ENCODE data around the gene IGLL1. TPM values are rescaled to one million over a fixed set of nuclear protein-coding genes. Genes with fewer than 3 reads are reported as not detected.
A peak's percentile ranks its signal among the peaks of the same experiment; 100 is the strongest.
"Not testable (repeated sequence)": the region's sequence is repeated elsewhere in the genome, so short reads cannot be mapped to it uniquely, and the experiment has no call there.

IGLL1 gene
- total RNA-seq, 1 experiment from 2014 or later, result not detected

DNA sequence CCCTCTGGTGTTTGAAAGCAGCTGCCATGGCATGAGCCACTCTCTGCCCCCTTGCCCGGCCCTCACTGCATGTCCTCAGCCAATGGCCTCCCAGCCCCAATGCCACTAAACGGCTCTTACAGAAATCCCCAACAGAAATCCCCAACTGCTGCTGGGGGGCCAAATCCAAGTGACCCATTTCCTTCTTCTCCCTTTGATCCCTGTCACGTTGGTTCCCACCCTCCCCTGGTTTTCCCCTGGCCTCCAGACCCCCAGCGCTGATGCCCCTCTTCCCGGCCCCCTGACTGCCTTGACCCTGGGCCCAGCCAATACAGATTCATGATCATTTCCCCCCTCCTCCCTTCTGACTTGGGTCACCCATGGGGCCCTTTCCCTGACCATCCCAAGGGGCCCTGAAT lies 30.9 kb downstream of the IGLL1 start:
- Histone ChIP-seq H3K4me3 (ENCODE audit: low read depth, low read length) (no peak overlapping the region), H3K4me1 (no peaks in the 10 kb centered on the region), H3K27me3 (replicated peaks; ENCODE audit: control insufficient read depth, insufficient read depth, low read length) (no peaks in the 10 kb centered on the region), H3K36me3 (ENCODE audit: control insufficient read depth, insufficient read depth, low read length) (no peaks in the 10 kb centered on the region), H3K9me3 (peaks cover 9% of the 10 kb centered on the region)
- BruUV-seq (replicated peaks), result no TSS peak
- no peak for DNase-seq
- Mint-ChIP-seq H3K27ac (ENCODE audit: unreplicated experiment) (no peak overlapping the region), H3K9me3 (ENCODE audit: unreplicated experiment) (no peaks in the 10 kb centered on the region), H3K4me3 (ENCODE audit: unreplicated experiment) (no peak overlapping the region), H3K4me1 (ENCODE audit: low read depth, unreplicated experiment) (no peaks in the 10 kb centered on the region), H3K36me3 (ENCODE audit: insufficient read depth, unreplicated experiment) (no peaks in the 10 kb centered on the region), H3K27me3 (ENCODE audit: insufficient read depth, unreplicated experiment) (no peaks in the 10 kb centered on the region)
- CTCF ChIA-PET, result no interaction called here
- intact Hi-C loops (cut with micrococcal nuclease; ENCODE audit: unreplicated experiment), result no loop called here
- TF ChIP-seq CTCF (IDR thresholded peaks at IDR 0.05; ENCODE audit: insufficient read depth in 1 of 2, low read depth in 1 of 2, low read length in 1 of 2, severe bottlenecking in 1 of 2, unreplicated experiment in 1 of 2), result no peak
- POLR2A ChIA-PET, result no interaction called here

DNA sequence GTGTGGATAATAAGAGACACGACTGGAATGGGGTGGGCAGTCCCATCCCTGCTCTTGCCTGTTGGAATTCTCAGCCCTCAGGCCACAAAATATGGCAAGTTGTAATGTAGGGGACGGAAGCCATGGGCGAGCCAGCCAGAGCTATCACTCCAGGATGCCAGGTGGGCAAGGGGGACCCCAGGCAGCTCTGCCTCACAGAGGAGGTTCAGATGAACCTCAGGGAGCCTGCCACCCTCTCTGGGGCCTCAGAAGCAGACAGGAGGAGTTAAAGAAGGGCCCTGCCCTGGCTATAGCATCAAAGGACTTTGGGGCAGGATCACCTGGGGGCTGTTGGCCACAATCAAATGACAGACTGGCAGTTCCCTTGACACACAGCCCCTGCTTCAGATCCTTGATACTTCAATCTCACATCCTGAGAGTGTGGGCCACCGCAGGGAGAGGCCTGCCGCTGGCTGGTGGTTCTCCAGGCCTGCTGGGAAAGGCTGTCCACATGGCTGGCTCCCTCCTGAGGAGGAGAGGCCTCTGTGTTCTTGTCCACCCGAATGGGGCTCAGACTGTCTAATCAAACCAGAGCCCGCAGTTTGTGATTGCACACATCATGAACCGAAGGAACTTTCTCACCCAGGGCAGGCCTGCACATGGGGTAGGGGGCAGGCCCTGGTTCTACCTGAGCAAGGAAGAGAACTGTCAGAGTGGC lies 31.4 kb downstream of the IGLL1 start:
- intact Hi-C loops (cut with micrococcal nuclease; ENCODE audit: unreplicated experiment), result no loop called here

DNA sequence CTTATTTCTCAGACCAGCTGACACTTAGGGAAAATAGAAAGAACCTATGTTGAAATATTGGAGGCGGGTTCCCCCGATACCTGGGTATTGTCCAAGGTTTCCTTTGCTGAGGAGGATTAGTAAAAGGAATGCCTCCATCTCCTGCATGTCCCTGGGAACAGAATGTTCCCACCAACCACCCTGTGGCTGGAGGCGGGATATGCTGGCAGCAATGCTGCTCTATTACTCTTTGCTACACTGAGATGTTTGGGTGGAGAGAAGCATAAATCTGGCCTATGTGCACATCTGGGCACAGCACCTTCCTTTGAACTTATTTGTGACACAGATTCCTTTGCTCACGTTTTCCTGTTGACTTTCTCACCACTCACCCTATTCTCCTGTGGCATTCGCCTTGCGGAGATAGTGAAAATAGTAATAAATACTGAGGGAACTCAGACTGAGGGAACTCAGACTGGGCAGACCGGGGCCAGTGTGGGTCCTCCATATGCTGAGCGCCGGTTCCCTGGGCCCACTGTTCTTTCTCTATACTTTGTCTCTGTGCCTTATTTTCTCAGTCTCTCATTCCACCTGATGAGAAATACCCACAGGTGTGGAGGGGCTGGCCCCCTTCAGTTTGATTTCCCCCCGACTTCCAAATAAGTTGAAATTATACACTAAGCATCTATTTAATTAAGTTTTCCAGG lies 32.1 kb downstream of the IGLL1 start:
- no peak overlapping the region for H3K27ac Mint-ChIP-seq (ENCODE audit: unreplicated experiment)
- H3K4me3 Mint-ChIP-seq (ENCODE audit: unreplicated experiment), result no peak overlapping the region

More for the DNA sequence above, 31.4 kb downstream of the IGLL1 start:
- H3K36me3 Mint-ChIP-seq (ENCODE audit: insufficient read depth, unreplicated experiment), result no peaks in the 10 kb centered on the region
- no peak overlapping the region for H3K27ac Mint-ChIP-seq (ENCODE audit: unreplicated experiment)
- ChIA-PET POLR2A (no interaction called here), CTCF (no interaction called here)
- no TSS peak for BruUV-seq (replicated peaks)
- Histone ChIP-seq H3K9me3 (peaks cover 9% of the 10 kb centered on the region), H3K4me1 (no peaks in the 10 kb centered on the region), H3K36me3 (ENCODE audit: control insufficient read depth, insufficient read depth, low read length) (no peaks in the 10 kb centered on the region), H3K4me3 (ENCODE audit: low read depth, low read length) (no peak overlapping the region), H3K27me3 (replicated peaks; ENCODE audit: control insufficient read depth, insufficient read depth, low read length) (no peaks in the 10 kb centered on the region)
- H3K4me3 Mint-ChIP-seq (ENCODE audit: unreplicated experiment), result no peak overlapping the region
- peak in 1 of 2 experiments; percentile 29 for DNase-seq
- H3K9me3 Mint-ChIP-seq (ENCODE audit: unreplicated experiment), result no peaks in the 10 kb centered on the region
- no peak for TF ChIP-seq CTCF (IDR thresholded peaks at IDR 0.05; ENCODE audit: insufficient read depth in 1 of 2, low read depth in 1 of 2, low read length in 1 of 2, severe bottlenecking in 1 of 2, unreplicated experiment in 1 of 2)
- no peaks in the 10 kb centered on the region for H3K27me3 Mint-ChIP-seq (ENCODE audit: insufficient read depth, unreplicated experiment)
- no peaks in the 10 kb centered on the region for H3K4me1 Mint-ChIP-seq (ENCODE audit: low read depth, unreplicated experiment)

DNA sequence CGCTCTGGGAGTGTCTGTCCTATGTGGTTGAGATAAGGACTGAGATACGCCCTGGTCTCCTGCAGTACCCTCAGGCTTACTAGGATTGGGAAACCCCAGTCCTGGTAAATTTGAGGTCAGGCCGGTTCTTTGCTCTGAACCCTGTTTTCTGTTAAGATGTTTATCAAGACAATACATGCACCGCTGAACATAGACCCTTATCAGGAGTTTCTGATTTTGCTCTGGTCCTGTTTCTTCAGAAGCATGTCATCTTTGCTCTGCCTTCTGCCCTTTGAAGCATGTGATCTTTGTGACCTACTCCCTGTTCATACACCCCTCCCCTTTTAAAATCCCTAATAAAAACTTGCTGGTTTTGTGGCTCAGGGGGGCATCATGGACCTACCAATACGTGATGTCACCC lies 32.7 kb downstream of the IGLL1 start:
- BruUV-seq (replicated peaks); H3K4me1 ChIP-seq; H3K4me1 Mint-ChIP-seq (ENCODE audit: low read depth, unreplicated experiment); H3K9me3 ChIP-seq; POLR2A ChIA-PET; H3K4me3 ChIP-seq (ENCODE audit: low read depth, low read length); H3K27me3 Mint-ChIP-seq (ENCODE audit: insufficient read depth, unreplicated experiment); H3K9me3 Mint-ChIP-seq (ENCODE audit: unreplicated experiment); CTCF ChIA-PET; DNase-seq; H3K36me3 Mint-ChIP-seq (ENCODE audit: insufficient read depth, unreplicated experiment); H3K27ac Mint-ChIP-seq (ENCODE audit: unreplicated experiment); H3K36me3 ChIP-seq (ENCODE audit: control insufficient read depth, insufficient read depth, low read length); intact Hi-C loops (cut with micrococcal nuclease; ENCODE audit: unreplicated experiment); H3K4me3 Mint-ChIP-seq (ENCODE audit: unreplicated experiment); H3K27me3 ChIP-seq (replicated peaks; ENCODE audit: control insufficient read depth, insufficient read depth, low read length): not testable (repeated sequence)

More for the DNA sequence above, 32.1 kb downstream of the IGLL1 start:
- Histone ChIP-seq H3K36me3 (ENCODE audit: control insufficient read depth, insufficient read depth, low read length) (no peaks in the 10 kb centered on the region), H3K4me3 (ENCODE audit: low read depth, low read length) (no peak overlapping the region), H3K9me3 (peaks cover 9% of the 10 kb centered on the region), H3K4me1 (no peaks in the 10 kb centered on the region), H3K27me3 (replicated peaks; ENCODE audit: control insufficient read depth, insufficient read depth, low read length) (no peaks in the 10 kb centered on the region)
- ChIA-PET CTCF (no interaction called here), POLR2A (no interaction called here)
- no peaks in the 10 kb centered on the region for H3K27me3 Mint-ChIP-seq (ENCODE audit: insufficient read depth, unreplicated experiment)
- H3K9me3 Mint-ChIP-seq (ENCODE audit: unreplicated experiment), result no peaks in the 10 kb centered on the region
- H3K36me3 Mint-ChIP-seq (ENCODE audit: insufficient read depth, unreplicated experiment), result no peaks in the 10 kb centered on the region
- no peak for TF ChIP-seq CTCF (IDR thresholded peaks at IDR 0.05; ENCODE audit: insufficient read depth in 1 of 2, low read depth in 1 of 2, low read length in 1 of 2, severe bottlenecking in 1 of 2, unreplicated experiment in 1 of 2)
- H3K4me1 Mint-ChIP-seq (ENCODE audit: low read depth, unreplicated experiment), result no peaks in the 10 kb centered on the region
- intact Hi-C loops (cut with micrococcal nuclease; ENCODE audit: unreplicated experiment), result no loop called here
- no peak for DNase-seq
- BruUV-seq (replicated peaks), result no TSS peak

All from Caco-2 (cell line).